ENCODE measurements around the gene SLC12A1. TPM values are rescaled to one million over a fixed set of nuclear protein-coding genes. Genes with fewer than 3 reads are reported as not detected.

The SLC12A1 gene
- total RNA-seq, 1 donor from 2014 or later, result not detected

DNA sequence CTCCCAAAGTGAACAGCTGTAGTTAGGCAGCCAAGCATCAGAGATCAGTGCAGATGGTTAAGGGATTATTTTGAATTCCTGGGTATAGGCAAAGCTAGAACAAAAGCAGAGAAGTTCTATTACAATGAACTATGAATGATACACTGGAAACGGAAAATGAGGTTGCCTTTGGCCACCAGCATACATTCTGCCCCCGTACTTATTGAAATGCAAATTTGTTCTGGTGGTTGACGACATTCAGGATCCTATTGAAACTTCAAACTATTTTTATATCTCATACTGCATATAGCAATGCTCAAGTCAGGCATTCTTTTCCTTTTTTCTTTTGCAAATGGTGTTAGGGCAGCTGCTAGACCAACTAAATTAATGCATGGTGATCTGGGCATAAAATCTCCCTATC, 61.7 kb downstream of the SLC12A1 start:
- Histone ChIP-seq H3K27me3 (ENCODE audit: insufficient read depth, low read length) (no peaks in the 10 kb centered on the region), H3K4me1 (ENCODE audit: insufficient read depth, low read length) (no peaks in the 10 kb centered on the region), H3K36me3 (ENCODE audit: insufficient read depth, low read length) (no peaks in the 10 kb centered on the region), H3K9ac (ENCODE audit: low read length) (no peak overlapping the region), H4K20me1 (ENCODE audit: insufficient read depth, low read length) (no peaks in the 10 kb centered on the region), H3K79me2 (ENCODE audit: insufficient read depth, low read length) (no peaks in the 10 kb centered on the region), H3K27ac (ENCODE audit: low read depth, low read length) (no peak overlapping the region), H3K9me3 (ENCODE audit: insufficient read depth, low read depth, low read length) (no peaks in the 10 kb centered on the region), H3K4me2 (ENCODE audit: low read length) (no peak overlapping the region), H3K4me3 (ENCODE audit: insufficient read depth, low read depth, low read length) (no peak overlapping the region), H2AFZ (ENCODE audit: low read depth, low read length) (no peak overlapping the region)
- Mint-ChIP-seq H3K36me3 (ENCODE audit: low read depth, unreplicated experiment) (no peaks in the 10 kb centered on the region), H3K4me3 (ENCODE audit: unreplicated experiment) (no peak overlapping the region), H3K9me3 (ENCODE audit: unreplicated experiment) (no peaks in the 10 kb centered on the region), H3K27me3 (ENCODE audit: low read depth, unreplicated experiment) (peaks cover 2% of the 10 kb centered on the region), H3K27ac (ENCODE audit: unreplicated experiment) (no peak overlapping the region), H3K4me1 (ENCODE audit: low read depth, unreplicated experiment) (no peaks in the 10 kb centered on the region)
- no peak for TF ChIP-seq EZH2 (IDR thresholded peaks at IDR 0.05; ENCODE audit: insufficient read depth, low read length)
- no peak for TF ChIP-seq CTCF (IDR thresholded peaks at IDR 0.05; ENCODE audit: insufficient read depth, low read depth, low read length)
- no peak for DNase-seq (ENCODE audit: low read depth)
- no peak for FAIRE-seq

DNA sequence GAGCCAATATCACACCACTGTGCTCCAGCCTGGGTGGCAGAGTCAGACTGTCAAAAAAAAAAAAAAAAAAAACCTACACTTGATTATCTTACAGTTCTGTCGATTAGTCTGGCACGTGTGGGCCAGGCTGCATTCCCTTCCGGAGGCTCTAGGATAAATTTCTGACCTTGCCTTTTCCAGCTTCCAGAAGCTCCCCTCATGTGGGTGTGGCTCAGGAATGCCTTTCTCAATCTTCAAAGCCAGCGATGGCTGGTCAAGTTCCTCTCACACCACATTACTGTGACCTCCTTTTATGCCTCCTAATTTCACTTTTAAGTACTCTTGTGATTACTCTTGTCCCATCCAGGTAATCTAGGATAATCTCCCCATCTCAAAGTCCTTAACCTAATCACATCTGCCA, 66.9 kb downstream of the SLC12A1 start:
- no peaks in the 10 kb centered on the region for H3K4me1 ChIP-seq (ENCODE audit: insufficient read depth, low read length)
- no peaks in the 10 kb centered on the region for H3K36me3 ChIP-seq (ENCODE audit: insufficient read depth, low read length)
- no peak overlapping the region for H3K4me3 ChIP-seq (ENCODE audit: insufficient read depth, low read depth, low read length)
- no peak for FAIRE-seq
- Mint-ChIP-seq H3K27me3 (ENCODE audit: low read depth, unreplicated experiment) (no peaks in the 10 kb centered on the region), H3K9me3 (ENCODE audit: unreplicated experiment) (no peaks in the 10 kb centered on the region), H3K27ac (ENCODE audit: unreplicated experiment) (no peak overlapping the region), H3K4me1 (ENCODE audit: low read depth, unreplicated experiment) (no peaks in the 10 kb centered on the region), H3K4me3 (ENCODE audit: unreplicated experiment) (no peak overlapping the region), H3K36me3 (ENCODE audit: low read depth, unreplicated experiment) (no peaks in the 10 kb centered on the region)
- H3K9ac ChIP-seq (ENCODE audit: low read length), result no peak overlapping the region
- TF ChIP-seq EZH2 (IDR thresholded peaks at IDR 0.05; ENCODE audit: insufficient read depth, low read length) (no peak), CTCF (IDR thresholded peaks at IDR 0.05; ENCODE audit: insufficient read depth, low read depth, low read length) (no peak)
- no peak overlapping the region for H2AFZ ChIP-seq (ENCODE audit: low read depth, low read length)
- H3K79me2 ChIP-seq (ENCODE audit: insufficient read depth, low read length), result no peaks in the 10 kb centered on the region
- no peaks in the 10 kb centered on the region for H3K9me3 ChIP-seq (ENCODE audit: insufficient read depth, low read depth, low read length)
- no peak for DNase-seq (ENCODE audit: low read depth)
- no peak overlapping the region for H3K4me2 ChIP-seq (ENCODE audit: low read length)
- no peak overlapping the region for H3K27ac ChIP-seq (ENCODE audit: low read depth, low read length)
- H3K27me3 ChIP-seq (ENCODE audit: insufficient read depth, low read length), result peaks cover 2% of the 10 kb centered on the region
- H4K20me1 ChIP-seq (ENCODE audit: insufficient read depth, low read length), result no peaks in the 10 kb centered on the region

DNA sequence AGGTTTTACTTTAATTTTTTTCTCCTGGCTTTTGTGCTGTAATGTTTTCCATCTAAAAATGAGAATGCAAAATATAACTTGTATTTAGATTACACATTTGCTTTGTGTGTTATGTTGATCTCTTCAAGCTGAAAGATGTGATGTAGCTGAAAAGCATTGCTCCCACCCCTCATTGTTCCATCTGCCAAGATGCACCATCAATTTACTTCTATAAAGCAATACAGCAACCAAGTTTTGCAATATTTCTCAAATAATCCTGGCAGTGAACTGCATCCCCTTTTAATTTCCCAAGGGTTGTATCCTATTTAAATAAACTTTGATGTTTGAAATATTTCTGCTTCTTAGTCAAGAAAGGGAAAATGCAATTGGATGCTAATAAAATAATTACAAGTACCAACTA, 72.6 kb downstream of the SLC12A1 start:
- no peak for FAIRE-seq
- H4K20me1 ChIP-seq (ENCODE audit: insufficient read depth, low read length), result no peaks in the 10 kb centered on the region

More for the DNA sequence above, 72.6 kb downstream of the SLC12A1 start:
- no peak for DNase-seq (ENCODE audit: low read depth)
- Mint-ChIP-seq H3K4me1 (ENCODE audit: low read depth, unreplicated experiment) (no peaks in the 10 kb centered on the region), H3K27me3 (ENCODE audit: low read depth, unreplicated experiment) (no peaks in the 10 kb centered on the region), H3K4me3 (ENCODE audit: unreplicated experiment) (no peak overlapping the region), H3K9me3 (ENCODE audit: unreplicated experiment) (no peaks in the 10 kb centered on the region), H3K27ac (ENCODE audit: unreplicated experiment) (no peak overlapping the region), H3K36me3 (ENCODE audit: low read depth, unreplicated experiment) (no peaks in the 10 kb centered on the region)
- Histone ChIP-seq H3K4me3 (ENCODE audit: insufficient read depth, low read depth, low read length) (no peak overlapping the region), H3K27ac (ENCODE audit: low read depth, low read length) (no peak overlapping the region), H3K27me3 (ENCODE audit: insufficient read depth, low read length) (peaks cover 2% of the 10 kb centered on the region), H3K36me3 (ENCODE audit: insufficient read depth, low read length) (no peaks in the 10 kb centered on the region), H3K9me3 (ENCODE audit: insufficient read depth, low read depth, low read length) (no peaks in the 10 kb centered on the region), H3K79me2 (ENCODE audit: insufficient read depth, low read length) (no peaks in the 10 kb centered on the region), H3K4me1 (ENCODE audit: insufficient read depth, low read length) (no peaks in the 10 kb centered on the region), H3K9ac (ENCODE audit: low read length) (no peak overlapping the region), H2AFZ (ENCODE audit: low read depth, low read length) (no peak overlapping the region), H3K4me2 (ENCODE audit: low read length) (no peak overlapping the region)
- no peak for TF ChIP-seq CTCF (IDR thresholded peaks at IDR 0.05; ENCODE audit: insufficient read depth, low read depth, low read length)
- no peak for TF ChIP-seq EZH2 (IDR thresholded peaks at IDR 0.05; ENCODE audit: insufficient read depth, low read length)

All from astrocyte (in vitro differentiated cells and primary cell).